GM21576 (cell line): Measurements from ENCODE around the gene KIF3C.
"Not testable (repeated sequence)": the region's sequence is repeated elsewhere in the genome, so short reads cannot be mapped to it uniquely, and the experiment has no call there.

Experiments used
- ATAC-seq: cut with Tn5 transposase; IDR thresholded peaks from one replicate; pipeline ENCODE4 v1.9.1; 2021; ENCODE audit warnings: mild to moderate bottlenecking, moderate library complexity; ENCODE audit not compliant: unreplicated experiment

The KIF3C gene

GRCh38 chr2:25920786-25921415 is 61.4 kb downstream of the KIF3C start:
- no peak for ATAC-seq

GRCh38 chr2:25920336-25920735 is 62.0 kb downstream of the KIF3C start:
- no peak for ATAC-seq

- no peak for ATAC-seq
Measured at GRCh38 chr2:25917832-25918231, 64.5 kb downstream of the KIF3C start.

- ATAC-seq, result not testable (repeated sequence)
Measured at GRCh38 chr2:25917411-25917810, 64.9 kb downstream of the KIF3C start.

GRCh38 chr2:25915944-25916772 is 66.1 kb downstream of the KIF3C start:
- not testable (repeated sequence) for ATAC-seq

- ATAC-seq, result not testable (repeated sequence)
Measured at GRCh38 chr2:25915411-25915810, 66.9 kb downstream of the KIF3C start.

- not testable (repeated sequence) for ATAC-seq
Measured at GRCh38 chr2:25913696-25913973, 68.7 kb downstream of the KIF3C start.

- ATAC-seq, result no peak
Measured at GRCh38 chr2:25912851-25913695, 69.2 kb downstream of the KIF3C start.

GRCh38 chr2:25909574-25909973 is 72.7 kb downstream of the KIF3C start:
- ATAC-seq, result not testable (repeated sequence)

GRCh38 chr2:25905126-25905525 is 77.2 kb downstream of the KIF3C start:
- ATAC-seq, result no peak

GRCh38 chr2:25903216-25903776 is 79.0 kb downstream of the KIF3C start:
- no peak for ATAC-seq

GRCh38 chr2:25899404-25899970 is 82.8 kb downstream of the KIF3C start:
- ATAC-seq, result no peak

GRCh38 chr2:25897506-25897905 is 84.8 kb downstream of the KIF3C start:
- no peak for ATAC-seq

- ATAC-seq, result not testable (repeated sequence)
Measured at GRCh38 chr2:25896308-25896707, 86.0 kb downstream of the KIF3C start.

- no peak for ATAC-seq
Measured at GRCh38 chr2:25895610-25896009, 86.7 kb downstream of the KIF3C start.

- ATAC-seq, result no peak
Measured at GRCh38 chr2:25895018-25895417, 87.3 kb downstream of the KIF3C start.

GRCh38 chr2:25894135-25894830 is 88.0 kb downstream of the KIF3C start:
- no peak for ATAC-seq

- ATAC-seq, result no peak
Measured at GRCh38 chr2:25891672-25892071, 90.6 kb downstream of the KIF3C start.

- ATAC-seq, result no peak
Measured at GRCh38 chr2:25887624-25888242, 94.6 kb downstream of the KIF3C start.

GRCh38 chr2:25885933-25886332 is 96.4 kb downstream of the KIF3C start:
- no peak for ATAC-seq
